ENCODE measurements around the gene UBA52. TPM values are rescaled to one million over a fixed set of nuclear protein-coding genes. Genes with fewer than 3 reads are reported as not detected.

UBA52 gene
- total and polyA plus RNA-seq, 2 of the 13 experiments (the other 11 are each of a cell fraction or from before 2014, with no cell fraction given): 959 to 1,782 TPM

- TF ChIP-seq ZNF609 (CRISPR knock-in tag; IDR thresholded peaks at IDR 0.05; ENCODE audit: borderline replicate concordance): peak; percentile 60; the same call in 1 of the 2 replicates
- TF ChIP-seq TEAD3 (CRISPR knock-in tag; optimal IDR thresholded peaks at IDR 0.05; ENCODE audit: borderline replicate concordance): peak; percentile 61
- TF ChIP-seq, protein P1, sequence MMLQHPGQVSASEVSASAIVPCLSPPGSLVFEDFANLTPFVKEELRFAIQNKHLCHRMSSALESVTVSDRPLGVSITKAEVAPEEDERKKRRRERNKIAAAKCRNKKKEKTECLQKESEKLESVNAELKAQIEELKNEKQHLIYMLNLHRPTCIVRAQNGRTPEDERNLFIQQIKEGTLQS (CRISPR knock-in tag; IDR thresholded peaks at IDR 0.05): peak; percentile 69
- TF ChIP-seq ERF (CRISPR knock-in tag; IDR thresholded peaks at IDR 0.05): peak; percentile 89
- 0 out of 2 replicates have a peak, but pooled peaks have one; percentile 15 for TF ChIP-seq ZNF552 (CRISPR knock-in tag; IDR thresholded peaks at IDR 0.05; ENCODE audit: borderline replicate concordance)
- TF ChIP-seq ZKSCAN1 (IDR thresholded peaks at IDR 0.05; ENCODE audit: low read length): no peak
- TF ChIP-seq HMGXB4 (CRISPR knock-in tag; IDR thresholded peaks at IDR 0.05; ENCODE audit: borderline replicate concordance in 1 of 2, low read depth in 1 of 2): peak; percentile 99
- TF ChIP-seq, protein P2, sequence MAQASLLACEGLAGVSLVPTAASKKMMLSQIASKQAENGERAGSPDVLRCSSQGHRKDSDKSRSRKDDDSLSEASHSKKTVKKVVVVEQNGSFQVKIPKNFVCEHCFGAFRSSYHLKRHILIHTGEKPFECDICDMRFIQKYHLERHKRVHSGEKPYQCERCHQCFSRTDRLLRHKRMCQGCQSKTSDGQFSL (CRISPR knock-in tag; IDR thresholded peaks at IDR 0.05): 0 out of 2 replicates have a peak, but pooled peaks have one; percentile 31
- TF ChIP-seq, protein P3, sequence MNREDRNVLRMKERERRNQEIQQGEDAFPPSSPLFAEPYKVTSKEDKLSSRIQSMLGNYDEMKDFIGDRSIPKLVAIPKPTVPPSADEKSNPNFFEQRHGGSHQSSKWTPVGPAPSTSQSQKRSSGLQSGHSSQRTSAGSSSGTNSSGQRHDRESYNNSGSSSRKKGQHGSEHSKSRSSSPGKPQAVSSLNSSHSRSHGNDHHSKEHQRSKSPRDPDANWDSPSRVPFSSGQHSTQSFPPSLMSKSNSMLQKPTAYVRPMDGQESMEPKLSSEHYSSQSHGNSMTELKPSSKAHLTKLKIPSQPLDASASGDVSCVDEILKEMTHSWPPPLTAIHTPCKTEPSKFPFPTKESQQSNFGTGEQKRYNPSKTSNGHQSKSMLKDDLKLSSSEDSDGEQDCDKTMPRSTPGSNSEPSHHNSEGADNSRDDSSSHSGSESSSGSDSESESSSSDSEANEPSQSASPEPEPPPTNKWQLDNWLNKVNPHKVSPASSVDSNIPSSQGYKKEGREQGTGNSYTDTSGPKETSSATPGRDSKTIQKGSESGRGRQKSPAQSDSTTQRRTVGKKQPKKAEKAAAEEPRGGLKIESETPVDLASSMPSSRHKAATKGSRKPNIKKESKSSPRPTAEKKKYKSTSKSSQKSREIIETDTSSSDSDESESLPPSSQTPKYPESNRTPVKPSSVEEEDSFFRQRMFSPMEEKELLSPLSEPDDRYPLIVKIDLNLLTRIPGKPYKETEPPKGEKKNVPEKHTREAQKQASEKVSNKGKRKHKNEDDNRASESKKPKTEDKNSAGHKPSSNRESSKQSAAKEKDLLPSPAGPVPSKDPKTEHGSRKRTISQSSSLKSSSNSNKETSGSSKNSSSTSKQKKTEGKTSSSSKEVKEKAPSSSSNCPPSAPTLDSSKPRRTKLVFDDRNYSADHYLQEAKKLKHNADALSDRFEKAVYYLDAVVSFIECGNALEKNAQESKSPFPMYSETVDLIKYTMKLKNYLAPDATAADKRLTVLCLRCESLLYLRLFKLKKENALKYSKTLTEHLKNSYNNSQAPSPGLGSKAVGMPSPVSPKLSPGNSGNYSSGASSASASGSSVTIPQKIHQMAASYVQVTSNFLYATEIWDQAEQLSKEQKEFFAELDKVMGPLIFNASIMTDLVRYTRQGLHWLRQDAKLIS (CRISPR knock-in tag; IDR thresholded peaks at IDR 0.05): 0 out of 2 replicates have a peak, but pooled peaks have one; percentile 74
- 0 out of 2 replicates have a peak, but pooled peaks have one; percentile 56 for TF ChIP-seq ZNF850 (CRISPR knock-in tag; conservative IDR thresholded peaks at IDR 0.05)
- no peak for TF ChIP-seq HDAC6 (IDR thresholded peaks at IDR 0.05; ENCODE audit: low read depth, low read length)
- TF ChIP-seq ZBTB39 (CRISPR knock-in tag; IDR thresholded peaks at IDR 0.05): no peak
- peak; percentile 62 for TF ChIP-seq HDAC2 (CRISPR knock-in tag; IDR thresholded peaks at IDR 0.05)
- TF ChIP-seq SOX5 (CRISPR knock-in tag; IDR thresholded peaks at IDR 0.05; ENCODE audit: borderline replicate concordance): peak; percentile 8; the same call in 1 of the 2 replicates
These were observed 17.1 kb downstream of the UBA52 start, which contains the start of gene REX1BD (continued) for GRCh38 chr19:18588611-18589379.
